Activated CD4-positive, alpha-beta T cell treated with anti-CD3 and anti-CD28 coated beads, Interleukin-2, Interleukin-6, amounts not matched to agents 100 ng/mL and 50 ng/mL, durations not matched to agents 16 hours and 8 hours (primary cell): ENCODE data around the gene SMYD1.

Source experiments
- DNase-seq: peaks from one replicate; pipeline ENCODE4 v3.0.0-alpha.2; 2020

Gene SMYD1

DNA sequence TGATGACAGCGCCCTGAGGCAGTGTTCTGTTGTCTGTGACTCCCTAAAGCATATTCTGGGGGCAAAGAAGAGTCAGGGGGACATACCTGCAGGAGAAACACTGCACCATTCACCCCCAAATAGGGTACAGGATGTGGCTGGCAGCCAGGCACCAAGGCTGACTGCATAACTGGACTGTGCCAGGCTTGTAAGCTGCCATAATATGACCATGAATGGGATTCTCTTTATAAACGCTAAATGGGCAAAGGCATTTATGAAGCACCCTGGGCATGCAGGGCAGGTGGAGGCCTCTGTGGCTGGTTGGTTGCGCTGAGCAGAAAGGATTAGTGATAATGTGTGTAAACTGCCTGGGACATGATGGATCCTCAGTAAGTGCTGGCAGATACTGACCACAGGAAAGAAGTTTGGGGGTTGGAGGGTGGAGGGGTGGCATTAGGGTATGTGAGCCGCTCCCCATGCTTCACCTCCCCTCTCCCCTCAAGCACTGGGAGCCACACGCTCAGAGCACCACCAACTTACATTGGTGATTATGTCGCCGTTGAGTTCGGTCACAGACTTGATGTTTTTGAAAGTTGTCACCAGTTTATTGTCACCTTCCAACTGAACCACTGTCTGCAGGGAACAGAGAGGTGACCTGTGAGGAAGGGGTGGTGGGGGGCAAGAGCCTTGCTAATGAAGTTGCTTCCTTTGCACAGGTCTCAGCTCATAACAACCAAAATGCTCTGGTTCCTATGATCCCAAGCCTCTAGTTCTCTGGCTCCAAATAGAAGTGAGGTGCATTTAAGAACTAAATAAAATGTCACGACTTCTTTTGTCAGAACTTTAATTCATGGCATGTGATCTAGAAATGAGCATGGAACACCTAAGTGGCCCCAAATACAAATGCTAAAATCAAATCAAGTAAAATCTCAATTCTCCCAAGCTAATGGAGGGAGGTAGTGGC lies 56.6 kb downstream of the SMYD1 start:
- DNase-seq: no peak

DNA sequence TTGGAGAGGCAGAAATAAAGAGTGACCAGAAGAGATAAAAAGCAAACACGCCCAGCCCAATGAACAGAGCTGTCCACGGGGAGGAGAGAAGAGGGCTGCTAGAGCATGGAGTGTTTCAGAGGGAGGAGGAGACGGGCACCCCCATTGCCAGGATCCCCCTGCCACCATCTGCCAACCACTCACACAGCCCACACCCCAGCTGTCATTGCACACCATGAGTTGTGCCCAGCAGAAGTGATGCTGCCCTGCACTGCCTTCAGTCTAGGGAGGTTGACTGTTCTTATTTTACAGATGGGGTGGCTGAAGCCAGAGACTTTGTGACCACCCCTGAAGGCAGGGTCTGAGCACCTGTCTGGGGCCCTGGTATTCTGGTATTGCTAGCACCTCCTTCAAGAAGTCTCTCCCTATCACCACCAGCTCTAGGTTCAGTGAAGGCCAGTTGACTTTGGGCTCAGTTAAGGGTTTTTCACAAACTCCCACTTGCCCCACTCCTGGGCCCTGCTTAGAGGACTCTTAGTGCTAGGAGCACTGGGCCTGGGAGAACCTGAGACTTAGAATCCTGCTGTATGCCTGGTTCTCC lies 57.8 kb downstream of the SMYD1 start:
- no peak for DNase-seq

- no peak for DNase-seq
These were observed 58.5 kb downstream of the SMYD1 start for GRCh38 chr2:88125924-88126771.

DNA sequence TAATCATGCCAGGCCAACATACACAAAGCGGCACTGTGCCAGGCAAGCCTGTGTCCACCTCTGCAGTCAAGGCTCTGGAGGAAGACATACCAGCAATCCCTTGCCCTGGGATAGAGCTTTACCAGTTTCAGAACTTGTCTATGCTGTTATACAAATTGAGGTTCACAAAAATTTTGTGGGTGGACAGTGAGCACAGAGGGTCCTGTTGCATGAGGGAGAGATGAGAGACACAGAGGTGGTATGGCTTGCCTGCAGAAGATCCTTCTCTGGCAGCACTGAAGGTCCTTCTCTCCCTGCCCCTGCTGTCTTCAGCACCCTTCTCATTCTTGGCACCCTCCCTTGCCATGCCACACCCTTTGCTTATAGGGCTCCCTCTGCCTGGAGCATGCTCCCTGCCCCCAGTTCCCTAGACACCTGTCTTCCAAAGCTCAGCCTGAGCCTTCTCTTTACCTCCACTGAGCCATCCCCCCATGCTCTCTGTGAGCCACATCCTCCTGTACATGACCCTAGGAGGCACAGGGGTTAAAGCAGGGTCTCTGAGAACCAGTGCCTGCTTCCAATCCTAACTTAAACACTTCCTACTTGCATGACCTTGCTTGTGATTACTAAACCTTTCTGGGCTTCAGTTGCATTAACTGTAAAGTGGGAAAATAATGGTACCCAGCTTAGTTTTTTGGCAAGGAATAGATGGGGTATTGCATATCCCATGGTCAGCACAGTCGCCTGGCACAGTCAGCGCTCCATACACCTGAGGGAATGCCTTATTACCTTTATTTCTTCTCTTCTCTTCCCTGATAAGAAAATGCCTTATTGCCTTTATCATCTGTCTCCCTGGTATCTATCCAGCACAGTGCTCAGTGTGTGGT lies 59.4 kb downstream of the SMYD1 start:
- DNase-seq: no peak

GRCh38 chr2:88127638-88127887 lies 59.9 kb downstream of the SMYD1 start:
- DNase-seq: no peak

DNA sequence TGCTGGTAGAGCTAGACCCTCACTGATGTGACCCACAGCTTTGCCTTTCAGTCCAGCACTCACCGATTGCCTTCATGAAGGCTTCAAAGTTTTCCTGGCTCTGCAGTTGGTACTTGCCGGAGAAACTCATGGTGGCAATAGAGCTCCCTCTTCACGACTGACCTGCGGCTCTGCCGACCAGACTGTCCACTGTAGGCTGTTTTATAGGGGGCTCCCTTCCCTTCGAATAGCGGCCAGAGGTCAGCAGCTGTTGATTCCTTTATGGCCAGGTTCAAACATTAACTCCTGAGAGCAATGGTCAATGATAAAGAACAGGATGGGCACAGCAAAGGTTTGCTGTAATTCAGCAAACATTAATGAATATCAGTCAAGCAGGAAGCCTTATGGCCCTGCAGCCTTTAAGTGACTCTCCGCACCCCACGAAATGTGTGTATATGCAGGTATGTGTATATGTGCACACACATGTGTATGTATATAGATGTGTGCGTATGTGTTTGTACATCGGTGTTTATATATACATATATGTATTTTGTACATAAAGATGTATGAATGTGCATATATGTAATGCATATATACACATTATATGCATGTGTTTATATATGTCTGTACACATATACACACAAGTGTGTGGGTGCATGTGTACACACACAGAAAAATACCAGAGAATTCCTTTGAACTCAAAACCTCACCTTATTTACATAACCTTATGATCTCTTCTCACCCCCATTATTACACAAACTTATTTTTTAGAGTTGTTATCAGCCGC lies 60.4 kb downstream of the SMYD1 start, which contains the start of gene FABP1:
Gene FABP1 (minus strand): TSS at position 175 of the 766 bp plus-strand sequence. CDS start 45 bp downstream, at position 130.
- DNase-seq: no peak

DNA sequence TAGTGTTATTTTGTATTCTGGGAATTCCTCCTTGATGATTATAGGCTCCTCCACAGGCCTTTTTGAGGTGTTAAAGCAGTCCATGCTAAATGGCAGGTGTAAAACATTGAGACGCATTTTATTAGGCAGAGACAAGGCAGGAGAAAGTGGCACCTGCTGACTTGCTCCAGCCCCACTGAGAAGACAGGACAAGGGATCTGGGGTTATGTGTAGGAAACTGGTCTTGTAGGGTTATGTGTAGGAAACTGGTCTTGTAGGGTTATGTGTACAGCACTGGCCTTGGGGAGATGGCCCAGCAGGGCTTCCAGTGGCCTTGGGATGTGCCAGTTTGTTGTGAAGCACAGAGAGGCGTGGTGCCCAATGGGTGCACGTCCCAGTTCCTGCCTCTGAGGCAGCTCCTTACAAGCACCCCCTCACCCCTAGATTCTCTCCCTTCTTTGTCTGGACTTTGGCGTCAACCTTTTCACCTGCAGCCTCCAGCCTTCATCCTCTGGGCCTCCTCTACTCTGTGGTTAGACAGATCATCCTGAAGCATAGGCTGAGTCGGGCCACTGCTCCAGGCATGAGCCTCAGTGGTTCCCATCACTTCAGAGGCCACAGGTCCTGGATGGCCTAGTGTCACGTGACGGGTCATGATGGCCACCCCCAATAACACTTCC lies 61.2 kb downstream of the SMYD1 start:
- DNase-seq: no peak

DNA sequence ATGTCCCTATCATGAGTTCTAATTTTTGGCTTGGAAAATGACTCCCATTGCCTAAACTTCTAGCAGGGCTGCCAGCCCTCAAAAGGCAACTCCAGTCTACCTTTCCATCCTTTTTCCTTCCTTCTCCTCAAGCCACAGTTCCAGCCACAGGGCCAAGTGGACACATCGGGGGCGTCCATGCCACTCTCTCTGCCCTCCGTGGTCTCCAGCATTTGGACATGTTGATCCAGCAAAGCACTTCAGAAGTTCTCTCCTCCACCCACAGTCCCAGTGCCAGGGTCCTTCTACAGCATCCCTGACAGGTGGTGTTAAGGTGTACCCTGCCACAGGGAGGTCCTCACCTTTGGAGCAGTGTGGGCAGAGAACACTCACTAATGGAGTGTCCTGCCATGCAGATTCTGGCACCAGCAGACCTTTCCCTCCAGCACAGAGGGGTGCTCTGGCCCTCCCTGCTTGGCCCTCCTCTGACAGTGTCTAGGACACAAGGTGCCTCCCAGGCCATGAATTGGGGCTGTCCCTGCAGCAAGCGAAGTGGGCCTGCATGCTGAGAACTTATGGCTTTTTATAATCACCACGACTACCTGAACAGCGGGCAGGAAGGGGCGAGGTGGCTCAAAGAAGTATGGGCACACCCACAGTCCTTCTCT lies 61.8 kb downstream of the SMYD1 start:
- no peak for DNase-seq

DNA sequence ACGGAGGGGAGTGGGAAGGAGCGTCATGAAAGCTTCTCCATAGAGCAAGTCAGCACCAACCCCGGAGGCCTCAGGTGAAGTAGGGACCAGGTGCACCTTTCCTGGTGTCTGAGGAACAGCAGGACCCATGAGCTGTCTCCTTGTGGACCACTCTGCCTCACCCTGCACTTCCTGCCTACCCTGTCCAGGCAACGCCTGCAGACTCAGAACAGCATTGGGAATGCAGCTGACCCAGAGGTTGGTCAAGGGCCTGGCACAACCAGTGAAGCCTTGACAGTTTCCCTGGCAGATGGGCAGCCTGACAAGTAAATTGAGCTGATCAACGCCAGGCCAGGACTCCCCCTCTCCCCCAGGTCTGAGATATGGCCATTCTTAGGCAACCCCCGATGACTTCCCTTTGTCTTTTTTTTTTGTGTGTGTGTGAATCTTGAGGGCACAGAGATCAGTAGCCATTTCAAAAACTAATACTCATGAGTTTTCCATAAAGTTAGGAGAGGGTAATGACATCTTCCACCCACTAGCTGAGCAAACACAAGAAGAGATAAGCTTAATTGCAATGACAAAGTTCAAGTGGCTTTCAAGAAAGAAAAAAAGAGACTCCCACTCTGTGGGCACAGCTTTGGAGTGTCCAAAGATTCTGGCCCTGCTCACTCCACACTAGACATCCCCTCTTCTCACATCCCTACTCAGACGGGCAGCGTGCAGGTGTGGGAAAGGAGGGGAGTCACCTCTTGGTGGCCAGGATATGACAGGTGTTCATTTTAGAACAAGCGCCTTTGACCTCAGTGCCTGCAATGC lies 63.8 kb downstream of the SMYD1 start:
- DNase-seq: no peak

DNA sequence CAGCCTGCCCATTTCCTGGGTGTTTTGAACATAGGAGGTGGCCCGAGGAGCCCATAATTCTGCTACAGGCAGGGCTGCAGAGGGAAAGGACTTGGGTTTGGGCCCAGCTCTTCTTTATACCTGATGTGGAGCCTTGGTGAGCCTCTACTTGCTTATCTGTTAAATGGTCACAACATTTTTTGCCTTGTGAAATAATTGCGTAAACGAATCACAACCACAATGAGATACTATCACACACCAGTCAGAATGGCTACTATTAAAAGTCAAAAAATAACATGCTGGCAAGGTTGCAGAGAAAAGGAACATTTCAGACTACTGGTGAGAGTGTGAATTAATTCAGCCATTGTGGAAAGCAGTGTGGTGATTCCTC lies 64.4 kb downstream of the SMYD1 start:
- no peak for DNase-seq

- no peak for DNase-seq
These were observed 66.2 kb downstream of the SMYD1 start for GRCh38 chr2:88133875-88134274.

GRCh38 chr2:88136817-88137216 lies 69.2 kb downstream of the SMYD1 start:
- DNase-seq: no peak

DNA sequence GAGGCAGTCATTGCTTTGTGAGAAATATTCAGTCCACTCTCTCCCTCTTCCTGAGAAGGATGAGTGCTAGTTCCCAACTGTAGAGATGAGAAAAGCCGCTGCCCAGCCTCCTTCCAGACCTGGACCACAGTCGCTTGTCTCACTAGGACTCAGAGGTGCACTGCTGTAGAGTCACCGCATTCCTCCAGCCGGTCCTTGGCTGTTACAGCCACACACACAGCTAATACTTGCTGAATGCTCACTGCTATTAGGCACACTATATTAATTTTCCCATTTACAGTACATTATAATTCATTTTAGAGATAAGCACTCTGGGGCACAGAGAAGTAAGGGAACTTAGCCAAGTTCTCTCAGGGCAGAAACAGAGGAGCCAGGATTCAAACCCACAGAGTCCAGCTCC lies 70.2 kb downstream of the SMYD1 start:
- no peak for DNase-seq

GRCh38 chr2:88139203-88139702 lies 71.6 kb downstream of the SMYD1 start:
- no peak for DNase-seq

GRCh38 chr2:88139804-88140203 lies 72.2 kb downstream of the SMYD1 start:
- no peak for DNase-seq

DNA sequence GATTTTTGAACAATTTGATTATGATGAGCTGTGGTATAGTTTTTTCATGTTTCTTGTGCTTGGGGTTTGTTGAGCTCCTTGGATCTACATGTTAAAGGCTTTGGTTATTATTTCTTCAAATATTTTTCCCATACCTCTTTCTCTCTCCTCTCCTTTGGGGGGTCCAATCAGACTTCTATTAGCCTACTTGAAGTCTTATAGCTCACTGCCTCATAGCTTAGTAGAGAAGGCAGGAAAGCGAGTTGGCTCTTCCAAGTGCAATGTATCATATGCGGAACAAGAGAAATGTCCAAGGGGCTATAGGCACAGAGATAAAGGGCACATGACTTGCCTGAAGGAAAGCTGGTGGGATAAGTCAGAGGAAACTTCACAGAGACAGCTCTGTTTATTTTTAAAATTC lies 74.3 kb downstream of the SMYD1 start:
- DNase-seq: no peak

DNA sequence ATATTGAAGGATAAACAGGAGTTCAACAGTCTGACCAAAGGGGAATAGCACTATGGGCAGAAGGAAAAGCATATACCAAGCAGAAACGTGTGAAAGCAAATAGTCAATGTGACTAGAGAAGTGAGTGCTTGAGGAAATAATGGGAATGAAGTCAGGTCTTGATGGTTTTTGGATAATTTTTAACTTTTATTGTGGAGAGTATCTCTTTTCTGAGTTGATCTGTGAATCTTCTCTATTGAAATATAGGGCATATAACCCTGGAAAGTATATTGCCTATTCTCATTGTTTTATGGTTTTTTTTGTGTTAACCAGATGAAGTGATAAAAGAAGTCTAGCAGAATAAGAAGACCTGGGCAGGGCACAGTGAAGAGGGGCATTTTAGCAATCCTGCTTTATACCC lies 76.6 kb downstream of the SMYD1 start:
- DNase-seq: no peak

GRCh38 chr2:88144914-88145497 lies 77.4 kb downstream of the SMYD1 start:
- no peak for DNase-seq

GRCh38 chr2:88146590-88146989 lies 79.0 kb downstream of the SMYD1 start:
- no peak for DNase-seq
